HG03558 (cell line): ENCODE results near the gene ASB16.
"Not testable (repeated sequence)": the region's sequence is repeated elsewhere in the genome, so short reads cannot be mapped to it uniquely, and the experiment has no call there.

Source experiments
- ATAC-seq: cut with Tn5 transposase; IDR thresholded peaks from one replicate; pipeline ENCODE4 v1.9.1; 2021; ENCODE audit warnings: moderate number of reproducible peaks; ENCODE audit not compliant: unreplicated experiment; ENCODE audit errors: extremely low read depth

Gene ASB16, protein sequence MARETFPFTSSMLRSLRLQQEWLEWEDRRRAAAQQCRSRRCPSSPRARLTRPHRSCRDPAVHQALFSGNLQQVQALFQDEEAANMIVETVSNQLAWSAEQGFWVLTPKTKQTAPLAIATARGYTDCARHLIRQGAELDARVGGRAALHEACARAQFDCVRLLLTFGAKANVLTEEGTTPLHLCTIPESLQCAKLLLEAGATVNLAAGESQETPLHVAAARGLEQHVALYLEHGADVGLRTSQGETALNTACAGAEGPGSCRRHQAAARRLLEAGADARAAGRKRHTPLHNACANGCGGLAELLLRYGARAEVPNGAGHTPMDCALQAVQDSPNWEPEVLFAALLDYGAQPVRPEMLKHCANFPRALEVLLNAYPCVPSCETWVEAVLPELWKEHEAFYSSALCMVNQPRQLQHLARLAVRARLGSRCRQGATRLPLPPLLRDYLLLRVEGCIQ

DNA sequence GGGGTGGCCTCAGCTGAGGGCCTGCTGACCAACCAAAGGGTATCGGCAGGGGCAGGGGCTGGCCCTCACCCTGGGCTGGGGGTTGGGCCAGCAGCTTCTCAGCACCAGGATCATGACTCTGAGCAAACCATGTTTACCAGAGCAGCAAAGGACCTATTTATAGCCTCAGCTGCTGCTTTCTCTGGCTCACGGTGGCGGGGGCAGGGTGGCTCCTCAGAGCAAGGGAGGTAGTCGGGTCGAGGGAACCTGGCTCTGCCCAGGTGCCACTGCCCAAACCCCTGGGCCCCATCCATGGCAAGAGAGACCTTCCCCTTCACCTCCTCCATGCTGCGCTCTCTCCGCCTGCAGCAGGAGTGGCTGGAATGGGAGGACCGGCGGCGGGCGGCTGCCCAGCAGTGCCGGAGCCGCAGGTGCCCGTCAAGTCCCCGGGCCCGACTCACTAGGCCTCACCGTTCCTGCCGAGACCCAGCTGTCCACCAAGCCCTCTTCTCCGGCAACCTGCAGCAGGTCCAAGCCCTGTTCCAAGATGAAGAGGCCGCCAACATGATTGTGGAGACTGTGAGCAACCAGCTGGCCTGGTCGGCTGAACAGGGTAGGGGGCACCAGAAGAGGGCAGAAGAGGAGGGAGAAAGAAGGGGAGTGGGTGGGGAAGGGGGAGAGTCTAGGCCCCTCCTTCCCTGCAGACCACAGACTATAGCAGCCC is at the start of gene ASB16:
ASB16 (plus strand) TSS at position 206 of the 703 bp plus-strand sequence; CDS start at position 292, 86 bp downstream.
- no peak for ATAC-seq

DNA sequence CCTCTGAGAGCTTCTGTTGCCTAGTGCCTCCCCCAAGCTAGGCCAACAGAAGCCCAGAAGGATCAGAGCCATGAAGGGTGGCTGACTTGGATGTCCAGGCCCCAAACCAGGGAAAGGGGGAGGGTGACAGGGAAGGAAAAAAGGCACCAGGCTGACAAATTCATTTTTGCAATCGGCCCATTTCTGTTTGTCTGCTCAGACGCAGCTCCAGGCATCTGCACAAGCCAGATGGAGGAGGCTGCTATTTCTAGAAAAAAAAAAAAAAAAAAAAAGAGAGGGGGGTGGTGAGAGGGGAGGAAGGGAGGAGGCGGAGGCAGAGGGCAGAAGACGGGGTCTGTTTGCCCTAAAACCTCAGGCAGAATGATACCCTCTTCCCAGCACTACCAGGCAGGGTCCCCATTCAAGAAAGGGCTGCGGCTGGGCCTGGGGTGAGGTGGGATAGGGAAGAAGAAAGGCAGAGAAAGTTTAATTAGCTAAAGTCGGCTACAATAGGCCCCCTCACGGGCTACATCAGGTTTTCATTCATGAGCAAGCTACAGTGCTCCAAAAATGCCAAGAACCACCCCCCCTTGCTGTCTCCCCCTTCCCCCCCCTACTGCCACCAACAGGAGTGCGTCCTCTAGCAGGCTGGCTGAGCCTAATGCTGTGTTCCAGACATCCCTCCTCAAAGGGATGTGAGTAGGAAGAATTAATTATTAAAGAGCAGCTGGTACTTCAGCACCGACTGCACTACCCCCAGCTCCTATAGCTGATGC is 49.5 kb upstream of the ASB16 start:
- ATAC-seq: no peak

DNA sequence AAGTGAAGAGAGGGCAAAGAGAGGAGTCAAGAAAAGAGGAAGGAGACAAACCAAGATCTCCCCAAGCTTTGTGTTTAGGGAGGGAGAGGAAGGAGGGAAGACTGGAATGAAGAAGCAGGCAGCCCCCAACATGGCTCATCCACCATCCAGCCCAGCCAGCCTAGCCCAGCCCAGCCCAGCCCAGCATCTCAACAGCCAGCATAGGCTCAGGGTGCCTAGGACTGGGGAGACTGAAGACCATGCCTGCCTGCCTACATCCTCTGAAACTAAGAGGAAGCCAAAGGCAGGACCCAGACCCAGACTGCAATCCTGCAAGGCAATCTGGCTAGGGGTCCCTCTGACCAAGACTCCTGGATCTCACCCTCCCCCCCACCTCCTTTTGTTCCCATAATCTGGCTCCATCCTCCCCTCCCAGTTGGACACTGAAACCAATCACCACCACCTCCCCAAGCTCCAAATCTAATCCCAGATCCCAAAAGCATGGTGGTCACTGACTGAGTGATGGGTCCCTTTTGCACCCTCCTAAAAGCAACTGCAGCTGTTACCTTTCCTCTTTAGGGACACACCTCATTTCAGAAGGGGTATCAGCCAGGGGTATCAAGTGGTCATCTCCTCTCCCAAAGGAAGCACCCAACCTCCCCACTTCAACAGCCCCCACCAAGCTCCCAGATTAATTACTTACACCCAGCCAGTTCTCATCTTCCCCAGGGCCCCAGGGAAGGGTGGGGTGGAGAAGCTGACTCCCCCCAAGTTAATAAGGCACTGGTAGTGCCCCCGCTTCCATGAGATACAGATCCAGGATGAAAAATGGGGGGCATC is 48.3 kb upstream of the ASB16 start:
- no peak for ATAC-seq

DNA sequence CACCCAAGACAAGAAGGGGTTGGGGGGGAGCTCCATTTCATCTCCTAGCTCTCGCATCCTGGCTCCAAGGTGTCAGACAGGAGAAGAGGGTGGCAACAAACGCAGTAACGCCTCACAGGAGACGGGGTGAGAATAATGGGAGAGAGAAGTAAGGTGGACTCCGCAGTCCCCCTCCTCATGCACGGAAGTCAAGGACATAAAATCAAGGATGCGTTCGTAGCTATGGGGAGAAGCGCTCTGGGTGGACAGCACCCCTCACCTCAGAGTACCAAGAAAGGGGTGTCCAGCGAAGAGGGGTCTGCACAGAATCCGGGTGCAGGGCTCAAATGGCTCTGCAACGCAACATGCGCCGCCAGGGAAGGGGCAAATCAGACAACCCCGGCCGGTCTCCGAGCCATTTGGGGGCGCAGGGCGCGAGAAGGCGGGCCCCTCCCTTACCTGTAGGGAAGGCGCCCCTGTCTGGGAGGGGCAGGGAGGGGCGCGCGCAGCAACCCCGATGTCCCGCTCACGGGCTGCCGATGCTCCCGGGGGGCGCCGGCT is 47.6 kb upstream of the ASB16 start:
- no peak for ATAC-seq

DNA sequence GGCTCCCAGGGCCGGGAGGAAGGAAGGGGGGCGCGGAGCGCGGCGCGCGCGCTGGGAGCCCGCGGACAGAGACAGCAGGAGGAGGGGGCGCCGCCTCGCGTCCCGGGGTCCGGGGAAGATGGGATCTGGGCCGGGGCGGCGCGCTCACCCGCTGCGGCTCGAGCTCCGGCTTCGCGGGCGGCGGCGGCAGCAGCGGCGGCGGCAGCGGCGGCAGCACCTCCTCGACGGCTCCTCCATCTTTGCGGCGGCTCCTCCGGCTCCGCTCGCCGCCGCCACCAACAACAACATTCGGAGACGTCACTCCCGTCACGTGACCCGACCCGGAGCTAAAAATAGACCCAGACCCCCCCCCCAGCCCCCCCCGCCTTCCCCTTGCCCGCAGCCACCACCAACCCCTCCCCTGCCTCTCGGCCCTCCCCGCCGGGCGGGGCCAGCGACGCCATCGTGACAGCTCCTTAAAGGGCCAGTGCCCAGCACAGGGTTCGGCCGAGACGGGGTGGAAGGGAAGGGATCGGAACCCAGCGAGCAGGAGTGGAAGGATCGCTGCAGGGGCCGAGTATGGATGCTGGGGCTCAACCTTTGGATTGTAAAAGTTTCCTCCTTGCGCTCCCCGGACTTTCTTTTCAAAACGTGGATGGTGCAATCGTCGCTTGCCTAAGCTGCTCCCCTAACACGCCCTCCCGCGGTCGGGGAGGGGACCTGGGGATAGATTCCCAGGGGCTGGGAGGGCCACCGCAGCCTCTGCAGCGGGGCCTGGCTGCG is 47.0 kb upstream of the ASB16 start, which contains the start of gene HDAC5:
HDAC5 (minus strand) TSS at position 286 of the 762 bp plus-strand sequence. CDS start 6,126 bp downstream, outside the sequence.
- peak; percentile 71 for ATAC-seq

DNA sequence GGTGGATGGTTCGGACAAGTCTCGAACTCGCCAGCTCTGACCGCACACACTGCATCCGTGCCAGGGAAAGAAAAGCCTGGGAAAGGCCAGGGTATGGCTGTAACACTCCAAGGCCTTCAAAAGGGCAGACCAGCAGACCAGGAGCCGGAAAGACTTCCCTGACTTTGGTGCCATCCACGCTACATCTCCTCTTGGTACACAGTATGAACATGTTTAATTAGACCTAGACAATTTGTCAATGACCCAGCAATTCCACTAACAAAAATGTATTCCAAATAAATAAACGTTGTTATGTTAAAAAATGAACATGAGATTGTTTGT is 46.4 kb upstream of the ASB16 start:
- ATAC-seq: no peak

DNA sequence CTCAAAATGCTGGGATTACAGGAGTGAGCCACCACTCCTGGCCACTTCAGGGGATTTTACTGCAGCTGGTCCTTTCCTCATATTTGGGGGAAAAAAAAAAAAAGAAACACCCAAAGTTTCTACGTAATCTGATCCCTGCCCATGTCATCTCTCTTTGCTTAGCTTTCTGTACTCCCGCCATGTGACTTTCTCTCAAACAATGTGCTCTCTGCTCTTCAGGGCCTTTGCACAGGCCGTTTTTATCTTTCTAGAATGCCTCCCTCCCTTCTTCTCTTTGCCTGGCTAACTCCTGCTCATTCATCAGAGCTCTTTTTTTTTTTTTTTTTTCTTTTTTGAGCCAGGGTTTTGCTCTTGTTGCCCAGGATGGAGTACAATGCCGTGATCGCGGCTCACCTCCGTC is 42.1 kb upstream of the ASB16 start:
- no peak for ATAC-seq

DNA sequence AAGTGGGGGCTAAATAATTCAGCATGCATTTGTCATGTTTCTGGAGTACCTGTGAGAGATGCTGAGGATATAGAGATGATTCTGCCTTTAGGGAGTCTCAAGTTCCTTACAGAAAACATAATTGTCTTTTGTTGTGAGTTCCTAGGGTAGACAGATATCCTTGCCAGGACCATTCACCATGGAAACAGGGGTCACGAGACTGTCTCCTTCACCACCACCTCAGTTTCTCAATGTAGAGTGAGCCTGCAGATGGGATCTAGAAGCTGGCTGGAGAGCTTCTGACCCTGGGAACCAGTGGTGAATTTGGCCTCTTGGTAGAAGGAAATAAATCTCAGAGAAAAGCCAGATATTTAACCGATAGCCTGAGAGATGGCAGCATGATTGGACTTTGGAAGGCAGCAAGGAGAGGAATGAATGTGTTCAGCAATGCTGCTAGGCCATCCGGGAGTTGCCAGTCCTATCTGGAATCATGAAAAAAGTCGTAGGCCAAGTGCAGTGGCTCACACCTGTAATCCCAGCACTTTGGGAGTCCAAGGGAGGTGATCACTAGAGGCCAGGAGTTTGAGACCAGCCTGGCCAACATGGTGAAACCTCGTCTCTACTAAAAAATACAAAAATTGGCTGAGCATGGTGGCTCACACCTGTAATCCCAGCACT is 39.7 kb upstream of the ASB16 start:
- ATAC-seq: no peak

DNA sequence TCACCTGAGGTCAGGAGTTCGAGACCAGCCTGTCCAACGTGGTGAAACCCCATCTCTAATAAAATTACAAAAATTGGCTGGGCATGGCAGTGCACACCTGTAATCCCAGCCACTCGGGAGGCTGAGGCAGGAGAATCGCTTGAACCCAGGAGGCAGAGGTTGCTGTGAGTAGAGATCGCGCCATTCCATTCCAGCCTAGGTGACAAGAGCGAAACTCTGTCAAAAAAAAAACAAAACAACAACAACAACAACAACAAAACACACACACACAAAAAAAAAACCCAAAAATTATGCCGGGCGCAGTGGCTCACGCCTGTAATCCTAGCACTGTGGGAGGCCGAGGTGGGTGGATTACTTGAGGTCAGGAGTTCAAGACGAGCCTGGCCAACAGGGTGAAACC is 39.1 kb upstream of the ASB16 start:
- not testable (repeated sequence) for ATAC-seq

DNA sequence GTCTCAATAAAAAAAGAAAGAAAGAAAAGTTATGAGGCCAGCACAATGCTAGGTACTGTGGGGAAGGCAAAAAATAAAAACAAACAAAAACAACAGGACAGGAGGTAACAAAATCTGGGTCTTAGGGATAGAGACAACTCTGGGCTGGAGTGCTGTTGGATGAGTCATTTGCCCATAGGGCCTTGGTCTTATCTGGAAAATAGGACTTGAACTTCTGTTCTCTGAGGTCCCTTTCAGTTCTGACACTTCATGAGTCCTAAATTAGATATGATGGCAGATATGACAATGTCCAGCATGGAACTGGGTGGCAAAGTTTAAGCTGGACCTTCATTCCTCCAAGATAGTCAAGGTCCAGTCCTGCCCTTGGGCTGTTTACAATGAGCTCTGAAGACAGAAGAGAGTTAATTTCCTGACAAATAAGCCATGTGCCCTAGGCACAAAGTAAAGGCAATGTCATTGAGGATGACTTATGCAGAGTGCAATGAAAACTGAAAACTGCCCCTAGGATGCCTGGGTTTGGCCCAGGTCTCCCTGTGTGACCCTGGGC is 38.2 kb upstream of the ASB16 start:
- ATAC-seq: no peak

DNA sequence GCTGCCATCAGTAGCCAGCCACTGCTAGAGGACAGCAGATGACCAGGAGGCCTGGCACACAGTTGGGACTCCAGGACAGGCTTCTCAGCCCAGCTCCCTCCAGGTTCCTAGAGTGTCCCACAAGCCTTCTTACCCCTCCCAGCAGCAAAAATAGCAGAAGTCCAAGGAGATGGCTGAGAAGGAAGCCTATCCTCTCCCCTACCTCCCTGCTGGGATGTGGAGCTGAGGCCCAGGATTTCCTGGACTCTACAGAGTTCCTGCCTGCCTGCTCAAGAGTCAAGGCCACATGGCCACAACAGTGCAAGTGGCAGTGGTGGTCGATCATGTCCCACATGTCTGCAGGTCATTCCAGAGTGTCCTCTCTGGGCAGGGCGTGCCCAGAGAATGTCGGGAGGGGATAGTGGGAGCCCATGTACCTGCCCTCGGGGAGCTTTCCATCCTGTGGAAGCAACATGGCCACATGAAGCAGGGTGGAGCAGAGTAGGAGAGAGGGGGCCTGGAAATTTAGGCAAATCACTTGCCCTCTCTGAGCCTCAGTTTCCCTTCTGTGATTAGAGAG is 36.5 kb upstream of the ASB16 start:
- no peak for ATAC-seq

DNA sequence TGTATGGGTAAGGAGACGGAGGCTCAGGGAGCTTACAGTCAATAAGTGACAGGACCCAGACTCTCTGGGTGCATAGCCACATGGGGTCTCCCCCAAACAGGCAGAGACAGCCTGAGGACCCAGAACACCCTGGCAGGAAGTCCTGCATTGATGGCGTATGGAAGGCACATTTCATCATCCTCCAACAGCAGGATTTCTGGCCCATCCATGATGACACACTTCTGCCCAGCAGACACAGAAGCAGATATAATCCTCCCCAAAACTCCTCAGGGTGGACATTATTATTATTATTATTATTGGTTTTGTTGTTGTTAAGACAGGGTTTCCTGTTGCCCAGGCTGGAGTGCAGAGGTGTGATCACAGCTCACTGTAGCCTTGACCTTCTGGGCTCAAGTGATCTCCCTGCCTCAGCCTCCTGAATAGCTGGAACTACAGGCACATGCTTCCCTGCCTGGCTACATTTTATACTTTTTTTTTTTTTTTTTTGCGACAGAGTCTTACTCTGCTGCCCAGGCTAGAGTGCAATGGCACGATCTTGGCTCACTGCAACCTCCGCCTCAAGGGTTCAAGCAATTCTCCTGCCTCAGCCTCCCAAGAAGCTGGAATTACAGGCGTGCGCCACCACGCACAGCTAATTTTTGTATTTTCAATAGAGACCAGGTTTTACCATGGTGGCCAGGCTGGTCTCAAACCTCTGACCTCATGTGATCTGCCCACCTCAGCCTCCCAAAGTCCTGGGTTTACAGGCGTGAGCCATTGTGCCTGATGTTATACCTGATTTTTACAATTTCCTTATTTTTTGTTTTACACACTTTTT is 35.5 kb upstream of the ASB16 start:
- ATAC-seq: no peak

DNA sequence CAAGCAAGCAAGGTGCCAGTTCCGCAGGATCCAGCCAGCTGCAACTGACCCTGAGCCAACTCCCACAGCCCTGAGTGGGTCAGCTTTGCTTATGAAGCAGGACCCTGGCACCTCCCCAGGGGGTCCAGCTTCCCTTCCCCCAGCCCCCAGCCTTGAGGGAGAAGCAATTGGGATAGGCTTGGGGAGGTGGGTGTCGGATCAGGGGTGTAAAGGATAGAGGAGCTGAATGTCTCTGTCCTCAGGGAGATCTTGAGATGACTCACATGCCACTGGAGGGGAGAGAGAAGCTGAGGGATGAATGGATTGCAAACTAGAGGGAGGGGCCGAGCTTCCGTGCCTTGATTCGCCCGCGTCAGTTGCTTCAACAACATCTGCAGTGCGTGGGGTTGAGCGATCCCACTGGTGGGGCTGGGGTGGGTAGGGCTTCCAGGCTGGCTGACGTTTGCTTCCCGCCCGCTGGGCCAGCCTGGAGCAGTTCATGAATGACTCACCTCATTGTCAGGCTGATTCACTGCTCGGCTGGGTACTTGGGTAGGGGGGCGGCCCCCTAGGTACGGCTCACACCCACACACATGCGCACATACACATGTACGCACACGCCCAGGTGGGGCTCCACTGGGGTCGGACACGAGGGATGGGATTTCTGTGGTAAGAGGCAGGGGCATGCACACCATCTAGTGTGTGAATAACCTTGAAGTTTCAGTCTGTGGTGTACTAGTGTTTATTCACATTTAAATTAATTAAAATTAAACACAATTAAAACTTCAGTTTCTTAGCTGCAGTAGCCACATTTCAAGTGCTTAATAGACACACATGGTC is 32.4 kb upstream of the ASB16 start:
- no peak for ATAC-seq

DNA sequence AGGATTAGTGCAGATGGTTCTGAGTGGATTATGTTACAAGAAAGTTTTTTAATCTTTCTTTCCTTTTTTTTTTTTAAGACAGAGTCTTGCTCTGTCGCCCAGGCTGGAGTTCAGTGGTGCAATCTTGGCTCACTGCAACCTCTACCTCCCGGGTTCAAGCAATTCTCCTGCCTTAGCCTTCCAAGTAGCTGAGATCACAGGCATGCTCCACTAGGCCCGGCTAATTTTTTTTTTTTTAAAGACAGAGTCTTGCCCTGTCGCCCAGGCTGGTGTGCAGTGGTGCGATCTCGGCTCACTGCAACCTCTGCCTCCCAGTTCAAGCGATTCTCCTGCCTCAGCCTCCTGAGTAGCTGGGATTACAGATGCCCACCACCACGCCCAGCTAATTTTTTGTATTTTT is 26.6 kb upstream of the ASB16 start:
- ATAC-seq: not testable (repeated sequence)

DNA sequence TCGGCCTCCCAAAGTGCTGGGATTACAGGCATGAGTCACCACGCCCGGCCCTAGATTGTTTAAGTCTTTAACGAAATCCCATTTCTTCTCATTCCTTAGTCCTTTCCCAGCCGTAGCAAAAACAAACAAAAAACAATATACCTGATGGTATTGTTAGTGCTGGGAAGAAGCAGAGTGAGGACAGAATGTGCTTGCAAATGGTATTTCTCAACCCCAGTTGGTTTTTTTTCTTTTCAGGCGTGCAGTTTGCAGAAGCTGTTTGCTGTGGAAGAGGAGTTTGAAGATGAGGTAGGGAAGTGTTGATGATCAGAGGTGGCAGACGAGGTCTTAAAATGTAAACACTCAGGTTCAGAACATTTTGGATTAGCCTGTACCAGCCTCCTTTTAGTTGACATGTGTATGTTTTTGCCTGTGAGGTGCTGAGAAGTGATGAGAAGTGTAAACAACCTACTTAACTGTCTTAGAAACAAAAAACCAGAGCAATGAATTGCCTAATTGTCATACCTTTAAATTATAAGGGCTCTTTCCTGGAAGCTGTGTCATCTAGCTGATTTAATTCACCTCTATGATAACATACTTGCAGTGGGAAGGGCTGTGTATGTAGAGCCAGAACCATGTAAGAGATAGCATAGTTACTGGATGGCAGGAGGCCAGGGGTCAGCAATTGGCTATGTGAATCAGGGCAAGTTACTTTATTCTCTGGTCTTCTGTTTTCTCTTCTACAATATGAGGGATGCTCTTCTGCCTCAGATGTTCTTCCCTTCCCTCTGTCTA is 25.4 kb upstream of the ASB16 start:
- ATAC-seq: no peak
